ENCODE data around the gene ENOX1.
"Not testable (repeated sequence)": the region's sequence is repeated elsewhere in the genome, so short reads cannot be mapped to it uniquely, and the experiment has no call there.

ENOX1 gene

GRCh38 chr13:43373400-43373799 is 413.4 kb downstream of the ENOX1 start:
- no peak for DNase-seq

DNA sequence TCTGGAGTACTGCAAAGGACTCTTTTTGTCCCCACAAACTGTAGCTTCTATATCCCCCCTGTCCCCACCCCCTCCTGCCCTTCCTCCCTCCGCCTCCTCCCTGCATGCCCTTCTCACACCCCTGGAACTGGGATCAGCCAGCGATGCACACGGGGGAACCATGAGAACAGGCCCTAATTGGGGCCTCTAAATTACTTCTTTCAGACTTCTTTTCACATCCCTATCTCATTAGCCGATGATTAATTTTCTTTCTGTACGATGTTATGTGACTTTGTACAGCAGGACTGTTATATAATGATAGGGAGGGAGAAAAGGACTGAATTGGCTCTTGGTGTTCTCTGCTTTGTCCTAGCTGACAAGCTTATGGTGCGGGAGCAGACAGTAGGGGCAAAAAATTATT is 415.9 kb downstream of the ENOX1 start:
- DNase-seq, result no peak

DNA sequence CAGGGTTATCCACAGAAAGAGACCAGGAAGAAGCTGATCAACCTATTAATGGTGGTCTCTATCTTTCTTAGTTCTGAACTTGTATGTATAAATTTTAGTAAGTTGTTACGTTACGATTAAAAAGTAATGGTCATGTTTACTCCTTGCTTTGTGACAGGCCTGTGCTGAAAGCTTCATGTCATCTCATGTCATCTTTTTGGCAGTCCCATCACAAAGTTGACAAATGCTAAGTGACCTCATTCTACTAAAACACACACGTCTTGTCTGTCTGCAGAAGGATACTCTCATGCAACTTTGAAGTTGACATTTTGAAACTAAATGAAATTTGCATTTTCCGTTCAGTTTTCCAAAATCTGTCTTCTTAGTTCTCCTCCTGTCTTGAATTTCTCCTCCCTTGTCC is 417.5 kb downstream of the ENOX1 start:
- no peak for DNase-seq

DNA sequence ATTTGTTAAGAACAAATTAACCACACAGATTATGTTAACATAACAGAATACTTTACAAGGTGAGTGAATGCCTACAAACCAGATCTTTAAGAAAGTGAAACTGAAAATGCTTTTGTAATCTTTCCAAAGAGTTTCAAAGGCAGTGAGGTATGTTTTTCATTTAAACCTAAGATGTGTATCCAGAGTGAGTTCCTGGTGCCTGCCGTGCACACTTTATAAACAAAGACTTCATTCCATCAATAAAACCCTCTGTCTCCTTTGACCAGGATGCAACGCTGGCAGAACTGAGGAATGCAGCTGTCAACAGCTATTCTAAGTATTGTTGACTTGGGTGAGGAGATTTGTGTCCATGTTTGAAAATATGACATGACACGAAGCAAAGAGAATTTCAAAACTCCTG is 418.8 kb downstream of the ENOX1 start:
- no peak for DNase-seq

DNA sequence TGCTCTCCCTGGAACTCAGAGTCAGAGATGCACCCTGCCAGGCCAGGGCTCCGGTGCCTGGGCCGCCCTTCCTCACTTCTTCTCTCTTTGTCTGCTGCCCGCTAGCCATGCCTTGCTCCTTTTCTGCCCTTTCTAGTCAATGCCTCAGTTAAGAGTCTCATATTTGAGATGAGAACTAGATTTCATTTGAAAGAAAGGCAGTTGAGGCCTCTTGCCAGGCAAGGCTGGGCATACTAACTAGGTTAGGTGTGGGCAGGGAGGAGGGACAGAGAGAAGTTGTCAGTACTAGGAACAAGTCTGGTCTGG is 421.8 kb downstream of the ENOX1 start:
- DNase-seq, result no peak

GRCh38 chr13:43364210-43365038 is 422.3 kb downstream of the ENOX1 start:
- no peak for DNase-seq

- no peak for DNase-seq
Observed at GRCh38 chr13:43363156-43363953, 423.4 kb downstream of the ENOX1 start.

- no peak for DNase-seq
Observed at GRCh38 chr13:43362556-43362955, 424.2 kb downstream of the ENOX1 start.

- no peak for DNase-seq
Observed at GRCh38 chr13:43360892-43361610, 425.7 kb downstream of the ENOX1 start.

DNA sequence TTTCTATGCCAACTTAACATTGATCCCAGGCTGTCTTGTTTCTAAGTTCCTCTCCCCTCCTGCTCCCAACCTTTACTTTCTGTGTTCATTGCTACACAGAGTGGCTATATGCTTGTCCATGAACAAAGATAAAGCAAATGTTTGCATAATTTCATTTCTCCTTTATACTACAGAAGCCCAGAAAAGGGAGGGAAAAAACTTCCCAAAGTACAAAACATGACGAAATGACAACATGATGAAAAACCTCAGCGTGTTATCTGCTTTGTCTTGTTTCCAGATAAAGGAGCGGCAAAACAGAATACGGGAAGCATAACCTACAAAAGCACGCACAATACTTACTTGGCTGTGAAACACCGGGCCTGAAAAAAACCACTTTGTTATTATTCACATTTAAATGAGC is 426.6 kb downstream of the ENOX1 start:
- DNase-seq, result no peak

DNA sequence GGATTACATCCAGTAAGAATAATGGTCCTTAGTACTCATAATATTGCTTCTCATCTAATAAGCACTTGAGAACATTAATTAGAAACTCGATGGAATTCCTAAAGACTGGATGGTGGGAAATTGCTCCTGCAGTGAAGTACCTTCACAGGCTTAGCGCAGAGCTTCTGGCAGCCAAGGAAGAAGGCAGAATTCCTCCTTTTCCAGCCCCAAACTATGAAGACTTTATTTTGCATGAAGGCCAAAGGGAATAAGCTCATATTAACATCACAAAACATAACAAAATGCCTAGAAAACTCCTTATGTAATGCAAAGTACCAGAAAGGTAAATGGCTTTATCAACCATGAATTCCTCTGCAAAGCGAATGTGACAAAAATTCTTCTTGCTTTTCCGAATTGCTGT is 427.2 kb downstream of the ENOX1 start:
- no peak for DNase-seq

- no peak for DNase-seq
Observed at GRCh38 chr13:43357564-43357963, 429.2 kb downstream of the ENOX1 start.

DNA sequence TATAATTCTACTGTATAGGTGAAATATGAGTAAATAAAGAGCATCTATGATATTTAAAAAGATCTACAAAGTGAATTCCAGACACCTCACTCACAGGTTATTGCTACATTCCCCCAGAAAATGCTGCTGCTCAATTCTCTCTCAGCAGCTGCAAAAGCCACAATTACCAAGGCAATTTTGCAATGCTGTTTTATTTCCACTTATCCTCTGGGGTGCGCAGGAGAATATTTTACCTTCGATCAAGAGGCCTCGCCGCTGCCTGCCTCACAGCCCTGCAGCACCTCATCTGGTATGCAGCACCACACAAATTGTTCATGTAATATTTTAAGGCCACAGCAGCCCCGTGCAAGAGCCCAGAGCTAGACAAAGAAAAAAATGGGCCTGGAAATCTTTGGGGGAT is 430.2 kb downstream of the ENOX1 start:
- no peak for DNase-seq

GRCh38 chr13:43355774-43356173 is 431.0 kb downstream of the ENOX1 start:
- no peak for DNase-seq

GRCh38 chr13:43354153-43354945 is 432.4 kb downstream of the ENOX1 start:
- no peak for DNase-seq

- DNase-seq, result no peak
Observed at GRCh38 chr13:43353631-43354030, 433.1 kb downstream of the ENOX1 start.

DNA sequence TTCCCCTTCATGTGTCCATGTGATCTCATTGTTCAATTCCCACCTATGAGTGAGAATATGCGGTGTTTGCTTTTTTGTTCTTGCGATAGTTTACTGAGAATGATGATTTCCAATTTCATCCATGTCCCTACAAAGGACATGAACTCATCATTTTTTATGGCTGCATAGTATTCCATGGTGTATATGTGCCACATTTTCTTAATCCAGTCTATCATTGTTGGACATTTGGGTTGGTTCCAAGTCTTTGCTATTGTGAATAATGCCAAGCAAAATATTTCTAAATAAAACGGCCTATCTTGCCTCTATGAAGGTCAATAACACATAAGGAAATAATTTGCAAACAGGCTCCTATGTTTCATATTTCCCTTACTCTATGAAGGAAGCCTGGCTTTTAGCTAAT is 435.2 kb downstream of the ENOX1 start:
- not testable (repeated sequence) for DNase-seq

DNA sequence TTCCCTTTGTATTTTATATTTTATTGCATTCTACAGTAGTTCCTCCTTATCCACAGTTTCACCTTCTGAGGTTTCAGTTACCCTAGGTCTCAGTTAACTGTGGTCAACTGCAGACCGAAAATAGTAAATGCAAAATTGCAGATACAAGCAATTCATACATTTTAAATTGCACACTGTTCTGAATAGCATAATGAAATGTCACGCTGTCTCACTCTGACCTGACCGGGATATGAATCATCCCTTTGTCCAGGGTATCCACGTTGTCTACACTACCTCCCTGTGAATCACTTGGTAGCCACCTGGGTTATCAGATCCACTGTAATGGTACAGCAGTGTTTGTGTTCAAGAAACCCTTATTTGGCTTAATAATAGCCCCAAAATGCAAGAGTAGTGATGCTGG is 438.4 kb downstream of the ENOX1 start:
- DNase-seq, result no peak

DNA sequence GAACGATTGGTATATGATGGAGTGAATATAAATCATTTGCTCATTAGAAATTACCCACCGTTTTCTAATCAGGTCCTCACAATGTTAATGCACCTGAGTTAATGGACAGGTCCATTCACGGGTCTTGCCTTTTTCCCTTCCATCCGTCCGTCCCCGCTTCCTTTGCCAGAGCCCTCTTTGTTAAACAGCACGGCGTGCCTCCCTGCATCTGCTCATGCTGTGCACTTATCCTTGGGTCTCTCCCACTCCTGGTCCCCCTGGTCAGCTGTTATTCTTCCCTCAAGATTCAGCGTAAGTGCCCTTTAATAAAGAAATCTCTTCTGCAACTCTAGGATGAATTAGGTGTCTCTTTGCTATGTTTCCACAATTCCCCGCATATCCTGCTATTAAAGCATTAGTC is 438.9 kb downstream of the ENOX1 start:
- DNase-seq, result no peak

GRCh38 chr13:43346427-43346826 is 440.3 kb downstream of the ENOX1 start:
- DNase-seq, result no peak

GRCh38 chr13:43343645-43344044 is 443.1 kb downstream of the ENOX1 start:
- no peak for DNase-seq

DNA sequence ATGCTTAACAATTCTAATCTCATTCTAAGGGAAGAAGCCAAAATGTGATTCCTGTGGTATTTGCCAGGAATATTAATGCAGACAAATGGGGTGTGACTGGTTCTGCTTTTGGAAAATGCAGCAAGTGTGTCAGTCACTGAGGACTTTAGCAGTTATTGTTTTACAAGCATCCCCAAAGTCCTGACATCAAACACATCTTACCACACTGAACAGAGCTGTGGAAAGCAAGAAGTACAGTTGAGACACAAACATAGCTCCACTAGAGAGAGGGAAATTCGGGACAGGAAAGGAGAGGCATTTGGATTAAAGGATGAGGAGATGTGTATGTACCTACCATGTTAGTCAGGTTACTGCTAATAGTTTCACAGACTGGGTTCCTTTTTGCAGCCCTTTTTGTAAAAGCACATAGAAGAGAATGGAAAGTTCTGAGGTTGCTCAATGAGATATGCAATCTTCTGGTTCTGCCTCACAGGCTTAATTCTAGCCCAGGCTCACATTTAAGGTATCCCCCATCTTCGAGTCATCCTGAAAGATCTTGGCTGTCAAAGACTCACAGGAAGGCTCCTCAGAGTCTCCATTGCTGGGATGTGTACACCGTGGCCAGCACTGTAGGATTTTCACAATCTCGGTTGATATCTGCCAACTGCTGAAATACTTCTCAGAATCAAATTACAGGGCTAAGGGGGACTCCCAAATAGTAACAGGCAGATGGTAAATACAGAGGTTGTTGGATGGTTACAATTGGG is 446.8 kb downstream of the ENOX1 start:
- no peak for DNase-seq

Data from NCI-H1417 treated with DMSO at 0.1 percent for 48 hours (cell line).